Type B pancreatic cell (in vitro differentiated cells): ENCODE data around the gene TTLL11. TPM values are rescaled to one million over a fixed set of nuclear protein-coding genes. Genes with fewer than 3 reads are reported as not detected.

Source experiments
- DNase-seq: peaks from one replicate; pipeline ENCODE4 v3.0.0; 2021; ENCODE audit warnings: mixed read lengths; ENCODE audit not compliant: unreplicated experiment; ENCODE audit errors: extremely low spot score
- H3K27ac Mint-ChIP-seq: 2 replicates; pipeline ENCODE4 v1.8.0; 2021; ENCODE audit warnings: mild to moderate bottlenecking, mixed read lengths
- H3K27me3 Mint-ChIP-seq: 2 replicates; pipeline ENCODE4 v1.8.0; 2021; ENCODE audit warnings: mixed read lengths
- H3K36me3 Mint-ChIP-seq: 2 replicates; pipeline ENCODE4 v1.8.0; 2021; ENCODE audit warnings: mixed read lengths
- H3K4me1 Mint-ChIP-seq: one replicate; pipeline ENCODE4 v1.8.0; 2021; ENCODE audit warnings: mixed read lengths; ENCODE audit not compliant: unreplicated experiment
- H3K4me3 Mint-ChIP-seq: 2 replicates; pipeline ENCODE4 v1.8.0; 2021; ENCODE audit warnings: mild to moderate bottlenecking, mixed read lengths
- H3K9me3 Mint-ChIP-seq: 2 replicates; pipeline ENCODE4 v1.8.0; 2021; ENCODE audit warnings: mixed read lengths
- CTCF ChIP-seq: fragments of 200-600 bp; sonication (generic); conservative IDR thresholded peaks from 2 replicates; pipeline ENCODE4 v1.5.0; 2021; ENCODE audit warnings: antibody characterized with exemption, mild to moderate bottlenecking
- total RNA-seq: library from RNA; stranded (reverse); gene quantifications from 2 replicates; pipeline ENCODE4 v1.2.1, GENCODE V29; 2021; ENCODE audit warnings: low replicate concordance

TTLL11 gene
- total RNA-seq, 1 donor from 2014 or later: 8.6 TPM

GRCh38 chr9:121786998-121787422 lies 306.1 kb downstream of the TTLL11 start:
- Mint-ChIP-seq H3K9me3 (peaks cover 5% of the 10 kb centered on the region), H3K36me3 (no peaks in the 10 kb centered on the region), H3K27ac (no peak overlapping the region), H3K4me1 (peaks cover 10% of the 10 kb centered on the region), H3K4me3 (no peak overlapping the region), H3K27me3 (peaks cover 9% of the 10 kb centered on the region)
- no peak for TF ChIP-seq CTCF
- DNase-seq: no peak

GRCh38 chr9:121786543-121786948 lies 306.6 kb downstream of the TTLL11 start:
- Mint-ChIP-seq H3K27me3 (peaks cover 6% of the 10 kb centered on the region), H3K9me3 (peaks cover under 1% of the 10 kb centered on the region), H3K4me3 (no peak overlapping the region), H3K27ac (no peak overlapping the region), H3K4me1 (peaks cover 10% of the 10 kb centered on the region), H3K36me3 (no peaks in the 10 kb centered on the region)
- no peak for TF ChIP-seq CTCF
- peak; percentile 54 for DNase-seq

- DNase-seq: peak; percentile 58
- Mint-ChIP-seq H3K9me3 (no peaks in the 10 kb centered on the region), H3K27ac (no peak overlapping the region), H3K27me3 (peaks cover under 1% of the 10 kb centered on the region), H3K36me3 (no peaks in the 10 kb centered on the region), H3K4me3 (no peak overlapping the region), H3K4me1 (peaks cover 10% of the 10 kb centered on the region)
- no peak for TF ChIP-seq CTCF
Observed at GRCh38 chr9:121785673-121786542, 307.2 kb downstream of the TTLL11 start.

GRCh38 chr9:121784731-121785411 lies 308.2 kb downstream of the TTLL11 start:
- peak overlapping the region; percentile 58 for H3K27ac Mint-ChIP-seq
- H3K4me1 Mint-ChIP-seq: peaks cover 11% of the 10 kb centered on the region
- peak; percentile 64 for DNase-seq

More at GRCh38 chr9:121784731-121785411, 308.2 kb downstream of the TTLL11 start:
- Mint-ChIP-seq H3K4me3 (no peak overlapping the region), H3K27me3 (no peaks in the 10 kb centered on the region), H3K36me3 (peaks cover 3% of the 10 kb centered on the region), H3K9me3 (no peaks in the 10 kb centered on the region)
- TF ChIP-seq CTCF: peak; percentile 52
